Keratinocyte (primary cell): ENCODE data around the gene STK35. TPM values are rescaled to one million over a fixed set of nuclear protein-coding genes. Genes with fewer than 3 reads are reported as not detected.

ENCODE experiments used
- DNase-seq: peaks from one replicate; pipeline ENCODE4 v3.0.0-alpha.2; 2011; ENCODE audit warnings: low read depth, missing footprints, low spot score
- FAIRE-seq: peaks from 2 replicates; lab custom pipeline; 2011; peaks lifted over from hg19 to GRCh38; lab: Jason Lieb, UNC
- H2AFZ ChIP-seq: 2 replicates; pipeline ENCODE4 v1.6.0; 2012; ENCODE audit warnings: low read length, control low read depth, inconsistent platforms; ENCODE audit not compliant: control insufficient read depth
- H3K27ac ChIP-seq: 2 replicates; pipeline ENCODE4 v1.5.1; 2011; ENCODE audit warnings: low read length; ENCODE audit not compliant: control insufficient read depth, insufficient read depth
- H3K27me3 ChIP-seq: 3 replicates; pipeline ENCODE4 v1.6.0; 2011; ENCODE audit warnings: low read length; ENCODE audit not compliant: control insufficient read depth, insufficient read depth; ENCODE audit errors: extremely low read depth
- H3K36me3 ChIP-seq, 2 experiments: 2 replicates in 1 of 2; 3 replicates in 1 of 2; pipeline ENCODE4 v1.5.1; 2011; ENCODE audit warnings: low read length in 2 of 2, mild to moderate bottlenecking in 1 of 2; ENCODE audit not compliant: control insufficient read depth in 2 of 2, insufficient read depth in 2 of 2; ENCODE audit errors: extremely low read depth in 1 of 2
- H3K4me1 ChIP-seq: 3 replicates; pipeline ENCODE4 v1.5.1; 2011; ENCODE audit warnings: low read length; ENCODE audit not compliant: control insufficient read depth, insufficient read depth; ENCODE audit errors: extremely low read depth
- H3K4me2 ChIP-seq: 3 replicates; pipeline ENCODE4 v1.6.0; 2011; ENCODE audit warnings: low read depth, low read length; ENCODE audit not compliant: control insufficient read depth, insufficient read depth; ENCODE audit errors: extremely low read depth
- H3K4me3 ChIP-seq, 3 experiments: fragments of 200-600 bp in 1 of 3; sonication (generic) in 1 of 3; 2 replicates in 2 of 3; 3 replicates in 1 of 3; pipeline ENCODE4 v1.5.1; 2011 to 2016; ENCODE audit warnings: low read length in 3 of 3, mild to moderate bottlenecking in 3 of 3, control low read depth in 2 of 3, inconsistent platforms in 1 of 3, low read depth in 1 of 3, mixed read lengths in 1 of 3, mixed run types in 1 of 3, moderate library complexity in 1 of 3; ENCODE audit not compliant: control insufficient read depth in 2 of 3, insufficient read depth in 2 of 3; ENCODE audit errors: extremely low read depth in 1 of 3
- H3K79me2 ChIP-seq: 2 replicates; pipeline ENCODE4 v1.6.0; 2012; ENCODE audit warnings: low read length; ENCODE audit not compliant: control insufficient read depth, insufficient read depth
- H3K9ac ChIP-seq: 3 replicates; pipeline ENCODE4 v1.6.0; 2011; ENCODE audit warnings: low read length; ENCODE audit not compliant: control insufficient read depth, insufficient read depth; ENCODE audit errors: extremely low read depth
- H3K9me1 ChIP-seq: 3 replicates; pipeline ENCODE4 v1.6.0; 2011; ENCODE audit warnings: low read length; ENCODE audit not compliant: control insufficient read depth, insufficient read depth; ENCODE audit errors: extremely low read depth
- H3K9me3 ChIP-seq: 2 replicates; pipeline ENCODE4 v1.5.1; 2012; ENCODE audit warnings: low read depth, low read length; ENCODE audit not compliant: control insufficient read depth
- H4K20me1 ChIP-seq: 3 replicates; pipeline ENCODE4 v1.6.0; 2011; ENCODE audit warnings: low read length; ENCODE audit not compliant: control insufficient read depth, insufficient read depth; ENCODE audit errors: extremely low read depth
- CTCF ChIP-seq, 3 experiments: IDR thresholded peaks in 1 of 3; conservative IDR thresholded peaks in 1 of 3; optimal IDR thresholded peaks in 1 of 3; 2 replicates in 2 of 3; 3 replicates in 1 of 3; pipeline versions ENCODE3 to v1.5.1; 2011; ENCODE audit warnings: low read length in 3 of 3, mild to moderate bottlenecking in 3 of 3, moderate library complexity in 2 of 3, control low read depth in 1 of 3, inconsistent platforms in 1 of 3; ENCODE audit not compliant: insufficient read depth in 2 of 3; ENCODE audit errors: extremely low read depth in 1 of 3
- EZH2 ChIP-seq: IDR thresholded peaks from one replicate; pipeline ENCODE4 v1.6.1; 2012; ENCODE audit warnings: inconsistent platforms, mild to moderate bottlenecking, low read length, moderate library complexity
- dilution Hi-C: fragments of 300-500 bp; cut with MboI; formaldehyde crosslinking; loops from one replicate; pipeline ENCODE4 v1.7.0; 2020; ENCODE audit warnings: low sequenced_read_pairs; ENCODE audit not compliant: extremely low pct_ligation_motif_present
- polyA minus RNA-seq, 3 experiments: library from RNA; depleted of rRNA, polyadenylated mRNA; stranded (reverse); fragments of >200 nt; gene quantifications; 1 replicate in 1 of 3; 2 replicates in 1 of 3; 3 replicates in 1 of 3; pipeline ENCODE4 v1.2.3, GENCODE V29; 2011
- polyA plus RNA-seq, 5 experiments: library from polyadenylated mRNA; depleted of rRNA in 3 of 5; stranded (reverse) in 3 of 5; stranded (forward) in 1 of 5; unstranded in 1 of 5; fragments of >200 nt; gene quantifications; 1 replicate in 1 of 5; 2 replicates in 3 of 5; 3 replicates in 1 of 5; pipeline versions ENCODE4 v1.2.1 to v1.2.3, GENCODE V29; 2011 to 2012; ENCODE audit warnings: missing spikeins in 2 of 5, low read depth in 1 of 5, low replicate concordance in 1 of 5

The STK35 gene
- polyA plus RNA-seq (5.5 to 13.1 TPM (median 6.5 TPM) in 3 replicates), polyA minus RNA-seq (12.5 to 28.6 TPM (median 14.7 TPM) in 3 replicates)
- 3.7 TPM for polyA plus RNA-seq (2011; ENCODE audit: low read depth)
- 7.1 and 7.9 TPM in 2 replicates for polyA plus RNA-seq (2011; cell fraction: cytosol; rRNA removed)
- 19.2 and 20.6 TPM in 2 replicates for polyA plus RNA-seq (2011; cell fraction: nucleus; rRNA removed)
- 10.1 and 10.6 TPM in 2 replicates for polyA plus RNA-seq (2012; ENCODE audit: low replicate concordance)
- polyA minus RNA-seq (2011; cell fraction: cytosol; rRNA and poly(A)+ RNA removed) = 8.2 TPM
- 9.9 and 14.3 TPM in 2 replicates for polyA minus RNA-seq (2011; cell fraction: nucleus; rRNA and poly(A)+ RNA removed)

- Histone ChIP-seq H3K79me2 (peaks cover 34% of the 10 kb centered on the region), H3K9me1 (peaks cover 4% of the 10 kb centered on the region), H2AFZ (peak within 1 kb of the TSS; percentile 87), H3K9me3 (no peaks in the 10 kb centered on the region), H3K9ac (peak within 1 kb of the TSS; percentile 96), H3K27ac (peak within 1 kb of the TSS; percentile 95), H3K4me3 (peak within 1 kb of the TSS; percentile 80 to 92 (median 84)), H3K27me3 (no peaks in the 10 kb centered on the region), H4K20me1 (no peaks in the 10 kb centered on the region), H3K4me2 (peak within 1 kb of the TSS; percentile 98), H3K36me3 (no peaks in the 10 kb centered on the region), H3K4me1 (peaks cover 23% of the 10 kb centered on the region)
- DNase-seq = no peak
- dilution Hi-C loops = no loop called here
- peak; percentile 62 for FAIRE-seq
- TF ChIP-seq CTCF (optimal IDR thresholded peaks at IDR 0.05 in 1 of 3, IDR thresholded peaks at IDR 0.05 in 1 of 3, conservative IDR thresholded peaks at IDR 0.05 in 1 of 3; ENCODE audit: extremely low read depth in 1 of 3, insufficient read depth in 2 of 3, low read length in 3 of 3) = no peak
- TF ChIP-seq EZH2 = no peak
Measured at GRCh38 chr20:2101057-2101864, at the start of gene STK35. Gene STK35 (plus strand): TSS chr20:2101827. CDS start chr20:2101882, 55 bp downstream.

DNA sequence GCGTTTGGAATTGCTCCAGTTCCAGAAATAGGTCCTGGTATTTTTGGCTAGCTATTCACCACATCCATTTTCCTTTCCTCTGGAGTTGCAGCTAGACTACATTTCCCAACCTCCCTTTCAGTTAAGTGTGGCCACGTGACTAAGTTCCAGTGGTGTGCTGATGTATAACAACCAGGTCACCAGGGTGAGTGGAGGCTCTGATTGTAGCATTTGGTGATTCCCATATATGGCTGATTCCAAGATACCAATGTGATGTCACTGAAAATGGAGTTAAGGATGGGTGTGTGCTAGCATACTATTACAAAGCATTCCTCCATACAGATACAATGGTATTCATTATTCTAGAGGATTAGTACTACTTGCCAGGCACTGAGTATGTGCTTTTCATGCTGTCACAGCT lies 49.7 kb upstream of the STK35 start:
- no peaks in the 10 kb centered on the region for H3K9me3 ChIP-seq
- H3K4me3 ChIP-seq = no peak overlapping the region
- no peak for TF ChIP-seq CTCF (optimal IDR thresholded peaks at IDR 0.05 in 1 of 3, IDR thresholded peaks at IDR 0.05 in 1 of 3, conservative IDR thresholded peaks at IDR 0.05 in 1 of 3; ENCODE audit: extremely low read depth in 1 of 3, insufficient read depth in 2 of 3, low read length in 3 of 3)
- TF ChIP-seq EZH2 = no peak
- H3K4me1 ChIP-seq = no peaks in the 10 kb centered on the region
- peaks cover 18% of the 10 kb centered on the region for H3K27me3 ChIP-seq
- dilution Hi-C loops = no loop called here
- no peak overlapping the region for H3K4me2 ChIP-seq
- DNase-seq (no peak), FAIRE-seq (no peak)
- H3K9me1 ChIP-seq = no peaks in the 10 kb centered on the region
- no peaks in the 10 kb centered on the region for H3K79me2 ChIP-seq
- no peak overlapping the region for H3K9ac ChIP-seq
- H3K36me3 ChIP-seq = no peaks in the 10 kb centered on the region
- H2AFZ ChIP-seq = no peak overlapping the region
- no peaks in the 10 kb centered on the region for H4K20me1 ChIP-seq
- H3K27ac ChIP-seq = no peak overlapping the region
